Muscle layer of colon (tissue), 2 donors: Measurements from ENCODE around the gene UBXN1.

Experiments used
- H3K27ac ChIP-seq: one replicate; pipeline ENCODE4 v1.7.0; 2013; ENCODE audit warnings: low read depth, mild to moderate bottlenecking, low read length, moderate library complexity
- H3K27me3 ChIP-seq, 2 donors: one replicate each; pipeline ENCODE4 v1.7.0; 2013; ENCODE audit warnings: low read length in 2 of 2, mild to moderate bottlenecking in 2 of 2; ENCODE audit not compliant: insufficient read depth in 2 of 2, control insufficient read depth in 1 of 2
- H3K36me3 ChIP-seq: one replicate; pipeline ENCODE4 v1.7.0; 2013; ENCODE audit warnings: mild to moderate bottlenecking, low read length; ENCODE audit not compliant: insufficient read depth
- H3K4me1 ChIP-seq: one replicate; pipeline ENCODE4 v1.7.0; 2013; ENCODE audit warnings: mild to moderate bottlenecking, low read length; ENCODE audit not compliant: insufficient read depth
- H3K4me3 ChIP-seq, 2 donors: one replicate each; pipeline ENCODE4 v1.7.0; 2013; ENCODE audit warnings: low read length in 2 of 2, low read depth in 1 of 2, mild to moderate bottlenecking in 1 of 2, moderate library complexity in 1 of 2
- H3K9ac ChIP-seq: one replicate; pipeline ENCODE4 v1.7.0; 2013; ENCODE audit warnings: low read length
- H3K9me3 ChIP-seq: one replicate; pipeline ENCODE4 v1.7.0; 2013; ENCODE audit warnings: mild to moderate bottlenecking, low read length
- donor health status: abdominal sarcoma.
- donor health status: Adenocarcinoma of cecum.

The UBXN1 gene

GRCh38 chr11:62716816-62717215 is 37.9 kb upstream of the UBXN1 start:
- H3K36me3 ChIP-seq = peaks cover 91% of the 10 kb centered on the region
- no peak overlapping the region for H3K4me3 ChIP-seq
- H3K9ac ChIP-seq = no peak overlapping the region
- no peaks in the 10 kb centered on the region for H3K27me3 ChIP-seq
- no peaks in the 10 kb centered on the region for H3K9me3 ChIP-seq
- H3K4me1 ChIP-seq = peaks cover 4% of the 10 kb centered on the region
- no peak overlapping the region for H3K27ac ChIP-seq

- Histone ChIP-seq H3K27ac (no peak overlapping the region), H3K9ac (no peak overlapping the region), H3K36me3 (peaks cover 90% of the 10 kb centered on the region), H3K4me1 (peaks cover 4% of the 10 kb centered on the region), H3K4me3 (no peak overlapping the region), H3K27me3 (no peaks in the 10 kb centered on the region), H3K9me3 (no peaks in the 10 kb centered on the region)
Measured at GRCh38 chr11:62716206-62716605, 37.3 kb upstream of the UBXN1 start.

DNA sequence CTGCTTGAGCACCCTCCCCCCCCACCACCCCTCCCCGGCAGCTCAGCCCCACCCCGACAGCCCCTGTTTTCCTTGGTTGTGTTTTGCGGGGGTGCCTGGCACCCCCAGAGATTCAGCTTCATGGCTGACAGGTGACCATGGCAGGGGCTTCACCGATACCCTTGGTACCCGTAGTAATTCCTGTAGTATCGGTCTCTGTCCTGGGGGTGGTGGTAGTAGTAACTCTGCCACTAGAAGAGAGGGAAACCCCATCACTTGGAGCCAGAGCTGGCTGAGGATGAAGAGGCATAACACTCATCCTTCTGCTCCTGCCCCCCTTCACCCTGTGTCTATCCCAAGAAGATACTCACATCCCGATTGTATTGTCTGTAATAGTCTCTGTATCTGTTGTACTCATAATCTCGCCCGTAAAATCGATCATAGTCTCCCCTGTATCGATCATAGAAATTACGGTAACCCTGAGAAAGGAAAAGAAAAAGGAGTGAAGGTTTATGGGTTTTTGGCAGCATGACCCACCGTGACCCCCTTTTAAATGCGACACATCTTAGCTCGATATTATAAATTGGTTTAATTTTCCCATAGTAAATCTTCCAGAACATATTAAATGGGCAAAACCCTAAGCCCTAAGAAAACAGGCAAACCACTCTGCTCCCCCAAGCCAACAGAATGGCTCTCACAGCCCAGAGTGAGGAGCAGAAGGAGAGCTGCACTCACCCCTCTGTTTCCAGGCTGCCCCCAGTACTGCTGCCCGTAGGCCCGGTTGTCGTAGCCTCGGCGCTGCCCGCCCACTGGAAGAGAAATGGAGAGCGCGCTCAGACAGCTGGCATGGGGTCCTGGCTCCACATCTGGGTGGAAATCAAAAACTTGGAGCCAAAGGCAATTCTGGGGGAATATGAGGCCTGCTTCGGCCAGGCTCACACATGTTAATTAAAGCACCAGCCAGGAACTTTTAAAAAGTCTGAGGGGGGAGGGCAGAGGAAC is 36.6 kb upstream of the UBXN1 start:
- Histone ChIP-seq H3K36me3 (peaks cover 84% of the 10 kb centered on the region), H3K27me3 (no peaks in the 10 kb centered on the region), H3K4me3 (no peak overlapping the region), H3K27ac (no peak overlapping the region), H3K4me1 (peaks cover 5% of the 10 kb centered on the region), H3K9ac (no peak overlapping the region), H3K9me3 (no peaks in the 10 kb centered on the region)

DNA sequence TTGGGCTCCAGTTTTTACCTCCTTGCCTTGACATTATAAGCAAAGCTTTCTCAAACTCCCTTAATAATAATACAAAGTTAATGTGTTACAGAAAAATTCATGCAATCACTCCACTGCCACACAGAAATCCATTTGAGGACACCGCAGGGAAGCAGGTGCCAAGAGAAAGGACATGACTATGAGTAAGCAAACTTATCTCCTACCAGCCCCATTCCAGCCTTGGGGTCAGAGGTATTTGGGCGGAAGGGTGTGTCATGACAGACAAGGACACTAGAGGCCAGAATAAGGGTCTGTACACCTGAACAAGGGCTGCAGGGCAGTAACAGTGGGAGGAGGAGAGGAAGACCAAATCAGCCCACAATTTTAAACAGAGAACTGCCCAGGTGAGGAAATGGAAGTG is 34.5 kb upstream of the UBXN1 start:
- H3K36me3 ChIP-seq = peaks cover 63% of the 10 kb centered on the region
- H3K9me3 ChIP-seq = no peaks in the 10 kb centered on the region
- H3K4me1 ChIP-seq = peaks cover 20% of the 10 kb centered on the region
- H3K9ac ChIP-seq = no peak overlapping the region
- no peak overlapping the region for H3K27ac ChIP-seq
- no peak overlapping the region for H3K4me3 ChIP-seq
- H3K27me3 ChIP-seq = no peaks in the 10 kb centered on the region

GRCh38 chr11:62712861-62713260 is 34.0 kb upstream of the UBXN1 start:
- Histone ChIP-seq H3K27me3 (no peaks in the 10 kb centered on the region), H3K4me3 (no peak overlapping the region), H3K9ac (no peak overlapping the region), H3K36me3 (peaks cover 58% of the 10 kb centered on the region), H3K9me3 (no peaks in the 10 kb centered on the region), H3K4me1 (peaks cover 23% of the 10 kb centered on the region), H3K27ac (no peak overlapping the region)

- Histone ChIP-seq H3K4me3 (no peak overlapping the region), H3K27me3 (no peaks in the 10 kb centered on the region), H3K4me1 (peaks cover 23% of the 10 kb centered on the region), H3K9me3 (no peaks in the 10 kb centered on the region), H3K27ac (no peak overlapping the region), H3K9ac (no peak overlapping the region), H3K36me3 (peaks cover 53% of the 10 kb centered on the region)
Measured at GRCh38 chr11:62712276-62712812, 33.5 kb upstream of the UBXN1 start.

DNA sequence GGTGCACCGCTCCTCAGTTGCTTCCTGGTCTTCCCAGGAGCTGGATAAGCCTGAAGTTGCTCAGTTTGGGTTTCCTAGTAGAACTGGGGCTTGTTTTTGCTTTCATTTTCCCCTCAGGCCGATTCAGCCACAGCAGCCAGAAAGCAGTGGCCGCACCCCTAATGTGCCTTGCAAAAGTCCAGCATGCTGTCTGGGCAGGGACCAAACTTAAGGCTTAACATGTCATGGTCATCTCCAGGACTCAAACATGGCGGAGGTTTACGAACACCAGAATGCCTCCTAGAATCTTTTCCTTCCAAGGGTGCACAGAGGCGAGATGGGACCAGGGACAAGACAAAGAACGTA is 31.1 kb upstream of the UBXN1 start:
- peaks cover 36% of the 10 kb centered on the region for H3K4me1 ChIP-seq

DNA sequence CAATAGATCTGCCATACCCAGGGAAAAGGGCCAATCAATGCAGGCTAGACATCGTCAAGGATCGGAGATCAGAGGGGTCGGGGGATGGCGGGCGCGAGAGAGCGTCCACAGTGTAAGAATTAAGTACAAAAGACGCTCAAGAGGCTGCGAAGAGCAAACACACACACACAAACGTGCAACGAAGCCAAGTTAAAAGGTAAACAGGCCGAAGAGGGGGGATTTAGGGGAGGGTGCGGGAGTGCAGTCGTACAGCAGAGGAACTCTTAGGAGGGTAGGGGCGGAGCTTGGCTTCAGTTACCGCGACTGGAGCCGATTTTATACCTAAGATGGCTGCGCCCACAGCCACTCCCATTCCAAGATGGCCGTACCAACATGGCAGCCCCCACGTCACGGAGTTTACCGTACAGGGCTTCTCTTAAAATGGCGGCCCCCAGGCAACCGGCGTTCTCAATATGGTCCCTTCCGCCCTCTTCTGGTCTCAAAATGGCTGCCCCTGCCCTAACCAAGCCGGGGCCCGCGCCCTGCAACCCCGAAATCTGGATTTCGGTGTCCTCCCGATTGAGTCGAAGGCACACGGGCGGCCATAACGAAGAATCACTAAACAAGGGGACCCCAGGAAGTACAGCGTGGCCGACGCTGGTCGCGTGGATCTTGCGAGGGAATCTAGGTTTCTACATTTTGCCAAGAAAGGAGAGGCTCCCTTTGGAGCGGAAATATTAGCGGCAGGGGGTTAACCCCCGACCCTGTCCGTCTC is 30.6 kb upstream of the UBXN1 start:
- H3K4me1 ChIP-seq = peaks cover 37% of the 10 kb centered on the region
- H3K27ac ChIP-seq = peak overlapping the region; percentile 90
- no peaks in the 10 kb centered on the region for H3K27me3 ChIP-seq
- peak overlapping the region; percentile 79 for H3K9ac ChIP-seq
- H3K4me3 ChIP-seq = peak overlapping the region; percentile 51 to 90
- no peaks in the 10 kb centered on the region for H3K9me3 ChIP-seq
- H3K36me3 ChIP-seq = peaks cover 26% of the 10 kb centered on the region

More for the DNA sequence above, 31.1 kb upstream of the UBXN1 start:
- peak overlapping the region; percentile 90 for H3K27ac ChIP-seq
- peaks cover 30% of the 10 kb centered on the region for H3K36me3 ChIP-seq
- H3K27me3 ChIP-seq = no peaks in the 10 kb centered on the region
- H3K9ac ChIP-seq = peak overlapping the region; percentile 79
- H3K4me3 ChIP-seq = peak overlapping the region; percentile 51 to 90
- no peaks in the 10 kb centered on the region for H3K9me3 ChIP-seq

DNA sequence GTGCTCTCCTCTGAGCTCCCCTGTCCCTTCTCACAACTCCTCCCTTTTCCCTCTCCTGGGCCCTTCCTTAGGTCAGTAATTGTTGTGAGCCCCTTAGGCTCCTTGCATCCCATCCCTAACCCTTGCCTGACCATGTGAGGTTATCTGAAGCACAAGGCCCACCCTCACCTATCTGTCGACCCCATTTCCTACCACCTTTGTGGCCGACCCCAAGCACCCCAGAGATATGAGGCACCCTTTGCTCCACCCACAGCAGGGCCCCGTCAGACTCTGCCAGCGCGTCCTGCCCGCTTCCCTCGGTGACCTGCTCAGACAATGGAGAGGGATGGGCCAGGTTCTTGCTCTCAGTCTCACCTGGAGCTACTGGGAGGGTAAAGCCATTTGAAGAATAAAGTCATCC is 29.9 kb upstream of the UBXN1 start:
- Histone ChIP-seq H3K9me3 (no peaks in the 10 kb centered on the region), H3K27me3 (no peaks in the 10 kb centered on the region), H3K27ac (peak overlapping the region; percentile 90), H3K4me1 (peaks cover 37% of the 10 kb centered on the region), H3K36me3 (peaks cover 21% of the 10 kb centered on the region), H3K9ac (peak overlapping the region; percentile 79), H3K4me3 (peak overlapping the region; percentile 51 to 90)

GRCh38 chr11:62708392-62708791 is 29.5 kb upstream of the UBXN1 start:
- H3K4me1 ChIP-seq = peaks cover 37% of the 10 kb centered on the region
- no peak overlapping the region for H3K9ac ChIP-seq

GRCh38 chr11:62707277-62707861 is 28.5 kb upstream of the UBXN1 start, which contains the start of the genes BSCL2 and GNG3:
BSCL2 (minus strand) TSS chr11:62707424; CDS start chr11:62707195, 229 bp downstream.
GNG3 (plus strand) TSS chr11:62707676; CDS start chr11:62708296, 620 bp downstream.
- H3K4me3 ChIP-seq = peak within 1 kb of the TSS; percentile 51 to 90
- H3K4me1 ChIP-seq = peaks cover 37% of the 10 kb centered on the region
- peak within 1 kb of the TSS; percentile 90 for H3K27ac ChIP-seq
- no peaks in the 10 kb centered on the region for H3K27me3 ChIP-seq
- no peaks in the 10 kb centered on the region for H3K9me3 ChIP-seq
- peak within 1 kb of the TSS; percentile 14 for H3K9ac ChIP-seq
- peaks cover 9% of the 10 kb centered on the region for H3K36me3 ChIP-seq

More at GRCh38 chr11:62708392-62708791, 29.5 kb upstream of the UBXN1 start:
- H3K9me3 ChIP-seq = no peaks in the 10 kb centered on the region
- H3K4me3 ChIP-seq = peak overlapping the region; percentile 51 to 90
- peak overlapping the region; percentile 90 for H3K27ac ChIP-seq
- no peaks in the 10 kb centered on the region for H3K27me3 ChIP-seq
- H3K36me3 ChIP-seq = peaks cover 17% of the 10 kb centered on the region
